ENCODE results near the gene ARHGAP21. TPM values are rescaled to one million over a fixed set of nuclear protein-coding genes. Genes with fewer than 3 reads are reported as not detected.
"Not testable (repeated sequence)": the region's sequence is repeated elsewhere in the genome, so short reads cannot be mapped to it uniquely, and the experiment has no call there.

ARHGAP21 gene
- total RNA-seq, 1 donor from 2014 or later = 44.8 TPM

GRCh38 chr10:24622781-24623301 is 100.8 kb downstream of the ARHGAP21 start:
- intact Hi-C loops (cut with micrococcal nuclease) = no loop called here
- Histone ChIP-seq H3K27me3 (ENCODE audit: low read depth) (no peaks in the 10 kb centered on the region), H3K4me3 (no peak overlapping the region), H3K36me3 (peaks cover 30% of the 10 kb centered on the region), H3K4me1 (peaks cover 33% of the 10 kb centered on the region), H3K27ac (replicated peaks) (peak overlapping the region; percentile 14), H3K9me3 (replicated peaks) (no peaks in the 10 kb centered on the region)
- no peak for DNase-seq
- TF ChIP-seq CTCF (IDR thresholded peaks at IDR 0.05; ENCODE audit: borderline replicate concordance) = no peak

- intact Hi-C loops (cut with micrococcal nuclease) = not testable (repeated sequence)
These were observed 102.5 kb downstream of the ARHGAP21 start for GRCh38 chr10:24621035-24621795.

GRCh38 chr10:24619994-24620310 is 103.7 kb downstream of the ARHGAP21 start:
- H3K27me3 ChIP-seq (ENCODE audit: low read depth); H3K27ac ChIP-seq (replicated peaks); DNase-seq; intact Hi-C loops (cut with micrococcal nuclease); H3K9me3 ChIP-seq (replicated peaks); H3K4me3 ChIP-seq: not testable (repeated sequence)
- H3K36me3 ChIP-seq = peaks cover 35% of the 10 kb centered on the region
- peaks cover 37% of the 10 kb centered on the region for H3K4me1 ChIP-seq

More at GRCh38 chr10:24621035-24621795, 102.5 kb downstream of the ARHGAP21 start:
- not testable (repeated sequence) for H3K27ac ChIP-seq (replicated peaks); H3K9me3 ChIP-seq (replicated peaks); DNase-seq; H3K27me3 ChIP-seq (ENCODE audit: low read depth); H3K4me3 ChIP-seq
- peaks cover 34% of the 10 kb centered on the region for H3K4me1 ChIP-seq
- peaks cover 34% of the 10 kb centered on the region for H3K36me3 ChIP-seq

- H3K9me3 ChIP-seq (replicated peaks); H3K4me3 ChIP-seq; H3K27ac ChIP-seq (replicated peaks); H3K27me3 ChIP-seq (ENCODE audit: low read depth); DNase-seq; intact Hi-C loops (cut with micrococcal nuclease): not testable (repeated sequence)
- peaks cover 35% of the 10 kb centered on the region for H3K4me1 ChIP-seq
- H3K36me3 ChIP-seq = peaks cover 37% of the 10 kb centered on the region
These were observed 104.2 kb downstream of the ARHGAP21 start for GRCh38 chr10:24619291-24619993.

GRCh38 chr10:24618401-24618800 is 105.3 kb downstream of the ARHGAP21 start:
- Histone ChIP-seq H3K9me3 (replicated peaks) (no peaks in the 10 kb centered on the region), H3K4me1 (peaks cover 25% of the 10 kb centered on the region), H3K4me3 (no peak overlapping the region), H3K36me3 (peaks cover 46% of the 10 kb centered on the region), H3K27me3 (ENCODE audit: low read depth) (no peaks in the 10 kb centered on the region), H3K27ac (replicated peaks) (no peak overlapping the region)
- DNase-seq = no peak
- intact Hi-C loops (cut with micrococcal nuclease) = no loop called here
- no peak for TF ChIP-seq CTCF (IDR thresholded peaks at IDR 0.05; ENCODE audit: borderline replicate concordance)

GRCh38 chr10:24617771-24618396 is 105.8 kb downstream of the ARHGAP21 start:
- Histone ChIP-seq H3K27ac (replicated peaks) (no peak overlapping the region), H3K4me1 (peaks cover 20% of the 10 kb centered on the region), H3K36me3 (peaks cover 46% of the 10 kb centered on the region), H3K27me3 (ENCODE audit: low read depth) (no peaks in the 10 kb centered on the region), H3K4me3 (no peak overlapping the region), H3K9me3 (replicated peaks) (no peaks in the 10 kb centered on the region)
- peak; percentile 85 for TF ChIP-seq CTCF (IDR thresholded peaks at IDR 0.05; ENCODE audit: borderline replicate concordance)
- intact Hi-C loops (cut with micrococcal nuclease) = no loop called here
- peak; percentile 52 for DNase-seq

All from left ventricle myocardium inferior (tissue), 1 donor.